SK-N-MC (cell line): ENCODE data around the gene HAUS5.

Experiments used
- DNase-seq: peaks from one replicate; pipeline ENCODE4 v3.0.0-alpha.2; 2011; ENCODE audit warnings: low read depth, low spot score
- H3K27ac ChIP-seq: fragments of 200-600 bp; sonication (generic); 2 replicates; pipeline ENCODE4 v1.5.1; 2016; ENCODE audit warnings: mixed run types
- H3K36me3 ChIP-seq: fragments of 200-600 bp; sonication (generic); 2 replicates; pipeline ENCODE4 v1.6.1; 2017; ENCODE audit warnings: antibody characterized with exemption, low read length, mixed read lengths; ENCODE audit not compliant: insufficient read depth
- H3K4me3 ChIP-seq: fragments of 200-600 bp; sonication (generic); 2 replicates; pipeline ENCODE4 v1.5.1; 2016
- H3K9ac ChIP-seq: fragments of 200-600 bp; sonication (generic); 2 replicates; pipeline ENCODE4 v1.8.0; 2017; ENCODE audit warnings: mixed run types, mixed read lengths; ENCODE audit not compliant: insufficient read length
- H3K9me3 ChIP-seq: fragments of 200-600 bp; sonication (generic); 2 replicates; pipeline ENCODE4 v1.6.1; 2017; ENCODE audit warnings: low read depth, mild to moderate bottlenecking, antibody characterized with exemption, low read length, moderate library complexity, mixed read lengths
- EZH2 ChIP-seq: fragments of 200-600 bp; sonication (generic); IDR thresholded peaks from one replicate; pipeline ENCODE4 v1.6.1; 2017; ENCODE audit warnings: antibody characterized with exemption
- FOXP2 ChIP-seq: optimal IDR thresholded peaks from 2 replicates; pipeline ENCODE3; 2011; ENCODE audit warnings: mild to moderate bottlenecking, moderate library complexity; ENCODE audit not compliant: insufficient read depth; ENCODE audit errors: extremely low read length, control extremely low read depth
- POLR2AphosphoS5 ChIP-seq: IDR thresholded peaks from 2 replicates; pipeline ENCODE4 v1.6.1; 2012; ENCODE audit warnings: mild to moderate bottlenecking, low read depth, low read length, borderline replicate concordance

Gene HAUS5

GRCh38 chr19:35618857-35619256 is 6.3 kb downstream of the HAUS5 start:
- no peaks in the 10 kb centered on the region for H3K9me3 ChIP-seq
- H3K27ac ChIP-seq: no peak overlapping the region
- no peak overlapping the region for H3K9ac ChIP-seq
- DNase-seq: no peak
- H3K36me3 ChIP-seq: no peaks in the 10 kb centered on the region; the same call in 1 of the 2 replicates
- TF ChIP-seq FOXP2 (no peak), EZH2 (no peak), POLR2AphosphoS5 (no peak)
- no peak overlapping the region for H3K4me3 ChIP-seq

DNA sequence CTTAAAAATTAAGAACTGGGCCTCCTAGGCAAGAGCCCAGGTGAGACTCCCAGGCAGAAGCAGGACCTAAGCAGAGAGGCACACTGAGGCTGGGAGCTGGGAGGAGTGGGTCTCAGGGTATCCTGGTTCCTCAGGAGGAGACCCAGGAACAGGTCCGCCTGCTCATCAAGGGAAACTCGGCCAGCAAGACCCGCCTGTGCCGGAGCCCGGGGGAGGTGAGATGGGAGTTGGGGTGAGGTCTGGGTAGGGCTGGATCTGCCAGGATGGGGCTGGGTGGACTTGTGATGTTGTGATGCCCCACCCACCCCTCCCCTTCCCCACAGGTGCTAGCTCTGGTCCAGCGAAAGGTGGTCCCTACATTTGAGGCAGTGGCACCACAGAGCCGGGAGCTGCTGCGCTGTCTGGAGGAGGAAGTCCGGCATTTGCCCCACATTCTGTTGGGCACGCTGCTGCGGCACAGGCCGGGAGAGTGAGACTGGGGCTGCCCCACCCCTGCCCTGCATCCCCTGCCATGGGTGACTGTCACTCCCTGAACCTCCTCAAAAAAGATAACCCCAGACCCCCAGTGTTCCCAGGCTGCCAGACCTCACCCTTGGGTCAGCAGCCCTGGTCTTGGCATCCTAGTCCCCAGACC is 6.9 kb downstream of the HAUS5 start:
- no peak overlapping the region for H3K9ac ChIP-seq
- H3K9me3 ChIP-seq: no peaks in the 10 kb centered on the region
- H3K4me3 ChIP-seq: no peak overlapping the region
- H3K27ac ChIP-seq: no peak overlapping the region
- H3K36me3 ChIP-seq: no peaks in the 10 kb centered on the region; the same call in 1 of the 2 replicates
- TF ChIP-seq EZH2: no peak
- TF ChIP-seq FOXP2: no peak
- TF ChIP-seq POLR2AphosphoS5: no peak
- DNase-seq: no peak

DNA sequence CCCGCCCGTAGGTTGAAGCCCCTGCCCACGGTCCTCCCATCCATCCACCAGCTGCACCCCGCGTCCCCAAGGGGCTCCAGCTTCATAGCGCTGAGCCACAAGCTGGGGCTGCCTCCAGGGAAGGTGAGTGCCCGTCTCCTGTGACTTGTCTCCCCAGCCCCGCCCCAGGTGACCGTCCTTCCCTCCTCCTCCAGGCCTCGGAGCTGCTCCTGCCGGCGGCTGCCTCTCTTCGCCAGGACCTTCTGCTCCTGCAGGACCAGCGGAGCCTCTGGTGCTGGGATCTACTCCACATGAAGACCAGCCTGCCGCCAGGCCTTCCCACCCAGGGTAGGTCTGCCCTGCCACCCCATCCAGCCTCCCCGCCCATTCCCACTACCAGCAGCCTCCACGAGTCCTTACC is 7.5 kb downstream of the HAUS5 start:
- TF ChIP-seq EZH2 (no peak), FOXP2 (no peak), POLR2AphosphoS5 (no peak)
- no peaks in the 10 kb centered on the region for H3K9me3 ChIP-seq
- no peak overlapping the region for H3K4me3 ChIP-seq
- no peaks in the 10 kb centered on the region; the same call in 1 of the 2 replicates for H3K36me3 ChIP-seq
- no peak overlapping the region for H3K9ac ChIP-seq
- no peak for DNase-seq
- no peak overlapping the region for H3K27ac ChIP-seq

DNA sequence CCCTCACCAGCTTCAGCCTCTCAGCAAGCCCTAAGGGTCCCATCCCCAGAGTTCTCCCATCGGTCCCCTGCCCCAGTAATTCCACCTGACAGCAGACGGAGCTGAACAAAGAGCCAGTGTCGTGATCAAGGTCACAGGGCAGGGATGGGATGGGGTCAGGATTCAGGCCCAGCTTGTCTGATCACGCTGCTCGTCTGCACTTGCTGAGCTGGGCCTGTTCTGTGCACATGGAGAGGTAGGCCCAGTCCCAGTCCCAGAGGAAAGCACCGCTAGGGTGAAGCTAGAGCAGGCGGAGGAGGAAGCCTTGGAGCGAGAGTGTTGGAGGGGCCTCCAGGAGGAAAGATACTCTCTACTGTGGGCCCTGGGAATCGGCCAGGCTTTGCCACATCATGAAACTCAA is 9.2 kb downstream of the HAUS5 start:
- no peak for DNase-seq
- H3K36me3 ChIP-seq: no peaks in the 10 kb centered on the region; the same call in 1 of the 2 replicates

DNA sequence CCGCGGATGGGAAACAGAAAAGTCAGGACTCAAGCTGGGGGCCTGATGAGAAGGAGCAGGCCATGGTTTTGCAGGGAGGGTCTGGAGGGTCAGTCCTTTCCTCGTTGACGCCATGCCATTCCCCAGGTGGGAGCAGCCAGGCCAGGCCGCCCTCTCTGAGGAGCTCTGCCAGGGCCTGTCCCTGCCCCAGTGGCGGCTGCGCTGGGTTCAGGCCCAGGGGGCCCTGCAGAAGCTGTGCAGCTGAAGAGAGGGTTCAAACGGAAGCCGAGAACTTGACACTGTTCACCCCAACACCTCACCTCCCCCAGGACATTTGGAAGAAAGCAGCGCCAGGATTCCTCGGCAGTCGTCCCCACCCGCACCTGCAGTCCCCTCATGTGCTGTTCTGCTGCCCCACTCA is 10.2 kb downstream of the HAUS5 start:
- Histone ChIP-seq H3K4me3 (no peak overlapping the region), H3K9ac (no peak overlapping the region), H3K9me3 (no peaks in the 10 kb centered on the region), H3K36me3 (no peaks in the 10 kb centered on the region; the same call in 1 of the 2 replicates), H3K27ac (no peak overlapping the region)
- no peak for DNase-seq
- no peak for TF ChIP-seq POLR2AphosphoS5
- no peak for TF ChIP-seq FOXP2
- no peak for TF ChIP-seq EZH2

More for the DNA sequence above, 9.2 kb downstream of the HAUS5 start:
- H3K4me3 ChIP-seq: no peak overlapping the region
- H3K9ac ChIP-seq: no peak overlapping the region
- TF ChIP-seq FOXP2: no peak
- no peak for TF ChIP-seq EZH2
- no peak for TF ChIP-seq POLR2AphosphoS5
- no peaks in the 10 kb centered on the region for H3K9me3 ChIP-seq
- H3K27ac ChIP-seq: no peak overlapping the region

GRCh38 chr19:35623327-35624010 is 10.9 kb downstream of the HAUS5 start:
- DNase-seq: no peak
- Histone ChIP-seq H3K4me3 (no peak overlapping the region), H3K27ac (no peak overlapping the region), H3K36me3 (no peaks in the 10 kb centered on the region), H3K9ac (no peak overlapping the region), H3K9me3 (no peaks in the 10 kb centered on the region)
- TF ChIP-seq EZH2: no peak
- no peak for TF ChIP-seq FOXP2
- no peak for TF ChIP-seq POLR2AphosphoS5

DNA sequence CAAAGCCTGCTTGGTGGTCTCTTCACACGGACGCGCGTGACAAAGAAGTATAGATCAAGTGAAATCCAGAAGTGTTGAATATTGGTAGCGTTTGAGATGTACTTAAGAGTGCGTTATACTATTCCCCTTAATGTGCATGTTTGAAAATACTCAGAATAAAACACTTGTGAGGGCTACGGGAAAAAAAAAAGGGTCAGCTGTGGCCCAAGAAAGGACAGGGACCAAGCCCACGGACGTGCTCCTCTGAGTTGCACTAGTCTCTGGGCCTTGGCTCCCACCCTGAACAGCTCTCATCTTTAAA is 15.7 kb downstream of the HAUS5 start:
- Histone ChIP-seq H3K9ac (peak overlapping the region; percentile 91), H3K27ac (peak overlapping the region; percentile 74; the same call in 1 of the 2 replicates), H3K36me3 (peaks cover 26% of the 10 kb centered on the region), H3K9me3 (no peaks in the 10 kb centered on the region), H3K4me3 (peak overlapping the region; percentile 96)
- TF ChIP-seq FOXP2 (no peak), POLR2AphosphoS5 (no peak), EZH2 (no peak)
- no peak for DNase-seq

DNA sequence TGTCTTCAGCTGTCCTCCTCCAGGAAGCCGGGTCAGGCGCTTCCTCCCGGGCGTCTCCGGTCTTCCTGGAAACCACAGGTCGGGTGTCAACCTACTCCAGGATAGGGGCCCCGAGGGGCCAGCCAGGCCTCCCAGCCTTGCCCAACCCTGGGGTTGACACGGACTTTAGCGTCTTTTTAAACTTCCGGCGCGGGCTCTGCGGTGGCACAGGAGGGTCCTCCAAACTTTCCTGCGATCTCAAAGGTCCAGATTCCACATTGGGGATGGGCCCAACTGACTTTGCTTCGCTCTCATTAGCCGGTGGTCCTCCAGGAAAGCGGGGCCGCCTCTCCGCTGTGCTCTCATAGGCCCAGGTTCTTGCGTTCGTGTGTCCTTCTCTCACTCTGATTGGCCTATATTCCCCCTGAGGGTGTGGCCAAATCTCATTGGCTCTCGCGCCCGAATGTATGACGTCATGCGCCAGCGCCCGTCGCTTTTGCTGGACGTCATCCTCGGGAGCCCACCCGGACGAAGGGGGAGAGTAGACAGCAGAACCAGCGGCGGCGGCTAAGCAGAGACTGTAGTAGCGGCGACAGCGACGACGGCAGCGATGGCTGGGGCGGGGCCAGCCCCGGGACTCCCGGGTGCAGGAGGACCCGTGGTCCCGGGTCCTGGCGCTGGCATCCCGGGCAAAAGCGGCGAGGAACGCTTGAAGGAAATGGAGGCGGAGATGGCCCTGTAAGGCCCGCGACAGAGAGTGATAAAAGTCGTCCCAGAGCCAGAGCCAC is 16.2 kb downstream of the HAUS5 start, which contains the start of gene RBM42:
TSS of gene RBM42 (plus strand) at position 472 of the 767 bp plus-strand sequence. CDS start at position 590, 118 bp downstream.
- H3K9ac ChIP-seq: peak within 1 kb of the TSS; percentile 94
- no peaks in the 10 kb centered on the region for H3K9me3 ChIP-seq
- peaks cover 31% of the 10 kb centered on the region for H3K36me3 ChIP-seq
- TF ChIP-seq FOXP2: no peak
- no peak for TF ChIP-seq EZH2
- TF ChIP-seq POLR2AphosphoS5: peak; percentile 77; the same call in 1 of the 2 replicates
- H3K27ac ChIP-seq: peak within 1 kb of the TSS; percentile 74; the same call in 1 of the 2 replicates
- peak within 1 kb of the TSS; percentile 96 for H3K4me3 ChIP-seq
- DNase-seq: peak; percentile 97

DNA sequence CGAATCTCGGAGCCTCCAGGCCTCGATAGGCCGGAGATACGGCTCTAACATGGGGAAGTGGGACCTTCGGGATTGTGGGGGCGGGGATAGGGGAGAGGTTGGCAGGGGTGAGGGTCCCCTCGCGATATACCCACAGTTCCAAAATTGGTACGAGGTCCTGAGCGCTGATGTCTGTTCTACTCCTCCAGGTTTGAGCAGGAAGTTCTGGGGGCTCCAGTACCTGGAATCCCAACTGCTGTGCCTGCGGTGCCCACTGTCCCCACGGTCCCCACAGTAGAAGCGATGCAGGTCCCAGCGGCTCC is 16.7 kb downstream of the HAUS5 start:
- no peak for DNase-seq
- no peak overlapping the region for H3K27ac ChIP-seq
- H3K9me3 ChIP-seq: no peaks in the 10 kb centered on the region
- no peak for TF ChIP-seq FOXP2
- TF ChIP-seq POLR2AphosphoS5: no peak
- TF ChIP-seq EZH2: no peak
- H3K36me3 ChIP-seq: peaks cover 36% of the 10 kb centered on the region
- H3K9ac ChIP-seq: peak overlapping the region; percentile 94
- H3K4me3 ChIP-seq: peak overlapping the region; percentile 96
